ENCODE measurements around the gene SP140.
A peak's percentile ranks its signal among the peaks of the same experiment; 100 is the strongest.
"Not testable (repeated sequence)": the region's sequence is repeated elsewhere in the genome, so short reads cannot be mapped to it uniquely, and the experiment has no call there.

SP140 gene

GRCh38 chr2:230326453-230327417 is 101.2 kb downstream of the SP140 start, which contains the start of gene SP140L:
Gene SP140L (plus strand): TSS chr2:230327193. CDS start chr2:230327270, 77 bp downstream.
- peak; percentile 42 to 43 for DNase-seq (ENCODE audit: low read depth in 2 of 2)

- DNase-seq (ENCODE audit: low read depth in 2 of 2) = no peak
Observed at GRCh38 chr2:230327418-230328154, 102.0 kb downstream of the SP140 start.

GRCh38 chr2:230328155-230328458 is 102.6 kb downstream of the SP140 start:
- DNase-seq (ENCODE audit: low read depth in 2 of 2) = no peak

GRCh38 chr2:230329946-230330605 is 104.5 kb downstream of the SP140 start:
- no peak for DNase-seq (ENCODE audit: low read depth in 2 of 2)

- no peak for DNase-seq (ENCODE audit: low read depth in 2 of 2)
Observed at GRCh38 chr2:230330725-230331124, 105.2 kb downstream of the SP140 start.

GRCh38 chr2:230335461-230335863 is 109.9 kb downstream of the SP140 start:
- DNase-seq (ENCODE audit: low read depth in 2 of 2) = no peak

GRCh38 chr2:230335864-230336506 is 110.4 kb downstream of the SP140 start:
- DNase-seq (ENCODE audit: low read depth in 2 of 2) = no peak

- DNase-seq (ENCODE audit: low read depth in 2 of 2) = not testable (repeated sequence)
Observed at GRCh38 chr2:230341936-230342528, 116.5 kb downstream of the SP140 start.

- DNase-seq (ENCODE audit: low read depth in 2 of 2) = not testable (repeated sequence)
Observed at GRCh38 chr2:230343041-230343624, 117.6 kb downstream of the SP140 start.

GRCh38 chr2:230343747-230344146 is 118.2 kb downstream of the SP140 start:
- no peak for DNase-seq (ENCODE audit: low read depth in 2 of 2)

GRCh38 chr2:230346465-230346864 is 120.9 kb downstream of the SP140 start:
- no peak for DNase-seq (ENCODE audit: low read depth in 2 of 2)

GRCh38 chr2:230346921-230347533 is 121.5 kb downstream of the SP140 start:
- no peak for DNase-seq (ENCODE audit: low read depth in 2 of 2)

- no peak for DNase-seq (ENCODE audit: low read depth in 2 of 2)
Observed at GRCh38 chr2:230347659-230348305, 122.2 kb downstream of the SP140 start.

- DNase-seq (ENCODE audit: low read depth in 2 of 2) = no peak
Observed at GRCh38 chr2:230348787-230349186, 123.3 kb downstream of the SP140 start.

GRCh38 chr2:230356084-230356483 is 130.5 kb downstream of the SP140 start:
- DNase-seq (ENCODE audit: low read depth in 2 of 2) = no peak

- no peak for DNase-seq (ENCODE audit: low read depth in 2 of 2)
Observed at GRCh38 chr2:230358305-230358704, 132.8 kb downstream of the SP140 start.

- DNase-seq (ENCODE audit: low read depth in 2 of 2) = no peak
Observed at GRCh38 chr2:230360028-230360427, 134.5 kb downstream of the SP140 start.

GRCh38 chr2:230362030-230362691 is 136.6 kb downstream of the SP140 start:
- no peak for DNase-seq (ENCODE audit: low read depth in 2 of 2)

All from fibroblast of skin of left quadriceps (primary cell).